ENCODE measurements around the gene PPCS.

Gene PPCS

GRCh38 chr1:42430286-42431135 lies 25.8 kb upstream of the PPCS start:
- TF ChIP-seq CTCF (IDR thresholded peaks at IDR 0.05; ENCODE audit: low read length, missing control alignments): no peak
- DNase-seq (ENCODE audit: low read depth): no peak

GRCh38 chr1:42431514-42431913 lies 24.8 kb upstream of the PPCS start:
- DNase-seq (ENCODE audit: low read depth): no peak
- no peak overlapping the region for H3K4me3 ChIP-seq (replicated peaks; ENCODE audit: low read depth, low read length)
- TF ChIP-seq CTCF (IDR thresholded peaks at IDR 0.05; ENCODE audit: low read length, missing control alignments): no peak

More at GRCh38 chr1:42430286-42431135, 25.8 kb upstream of the PPCS start:
- no peak overlapping the region for H3K4me3 ChIP-seq (replicated peaks; ENCODE audit: low read depth, low read length)

- no peak for TF ChIP-seq CTCF (IDR thresholded peaks at IDR 0.05; ENCODE audit: low read length, missing control alignments)
- DNase-seq (ENCODE audit: low read depth): no peak
- H3K4me3 ChIP-seq (replicated peaks; ENCODE audit: low read depth, low read length): no peak overlapping the region
Measured at GRCh38 chr1:42432714-42433113, 23.6 kb upstream of the PPCS start.

- no peak overlapping the region for H3K4me3 ChIP-seq (replicated peaks; ENCODE audit: low read depth, low read length)
- no peak for DNase-seq (ENCODE audit: low read depth)
- no peak for TF ChIP-seq CTCF (IDR thresholded peaks at IDR 0.05; ENCODE audit: low read length, missing control alignments)
Measured at GRCh38 chr1:42433369-42433768, 23.0 kb upstream of the PPCS start.

- no peak overlapping the region for H3K4me3 ChIP-seq (replicated peaks; ENCODE audit: low read depth, low read length)
- DNase-seq (ENCODE audit: low read depth): no peak
- no peak for TF ChIP-seq CTCF (IDR thresholded peaks at IDR 0.05; ENCODE audit: low read length, missing control alignments)
Measured at GRCh38 chr1:42434340-42434739, 22.0 kb upstream of the PPCS start.

GRCh38 chr1:42439940-42440339 lies 16.4 kb upstream of the PPCS start:
- peak; percentile 67 for DNase-seq (ENCODE audit: low read depth)
- TF ChIP-seq CTCF (IDR thresholded peaks at IDR 0.05; ENCODE audit: low read length, missing control alignments): no peak
- H3K4me3 ChIP-seq (replicated peaks; ENCODE audit: low read depth, low read length): no peak overlapping the region

GRCh38 chr1:42442662-42443061 lies 13.7 kb upstream of the PPCS start:
- no peak overlapping the region for H3K4me3 ChIP-seq (replicated peaks; ENCODE audit: low read depth, low read length)
- DNase-seq (ENCODE audit: low read depth): no peak
- TF ChIP-seq CTCF (IDR thresholded peaks at IDR 0.05; ENCODE audit: low read length, missing control alignments): no peak
